Subcutaneous abdominal adipose tissue (tissue), 5 donors: ENCODE results near the gene STAG3.

Experiments used
- H3K27ac ChIP-seq: one replicate; pipeline ENCODE4 v1.7.0; 2013; ENCODE audit warnings: low read depth, mild to moderate bottlenecking, inconsistent platforms, low read length, moderate library complexity
- H3K27me3 ChIP-seq, 5 donors: one replicate each; pipeline ENCODE4 v1.7.0; 2013; ENCODE audit warnings: low read length in 5 of 5, inconsistent platforms in 1 of 5; ENCODE audit not compliant: control insufficient read depth in 5 of 5, insufficient read depth in 4 of 5
- H3K36me3 ChIP-seq, 5 donors: one replicate each; pipeline ENCODE4 v1.7.0; 2013; ENCODE audit warnings: low read length in 5 of 5; ENCODE audit not compliant: control insufficient read depth in 5 of 5, insufficient read depth in 5 of 5
- H3K4me1 ChIP-seq, 5 donors: one replicate each; pipeline ENCODE4 v1.7.0; 2013; ENCODE audit warnings: low read length in 5 of 5, mild to moderate bottlenecking in 3 of 5, moderate library complexity in 1 of 5; ENCODE audit not compliant: control insufficient read depth in 5 of 5, insufficient read depth in 5 of 5
- H3K4me3 ChIP-seq, 5 donors: one replicate each; pipeline ENCODE4 v1.7.0; 2013; ENCODE audit warnings: low read length in 5 of 5, low read depth in 1 of 5
- H3K9ac ChIP-seq, 5 donors: one replicate each; pipeline ENCODE4 v1.7.0; 2013; ENCODE audit warnings: low read length in 5 of 5, mild to moderate bottlenecking in 4 of 5, moderate library complexity in 3 of 5
- H3K9me3 ChIP-seq, 5 donors: one replicate each; pipeline ENCODE4 v1.7.0; 2013; ENCODE audit warnings: low read length in 5 of 5; ENCODE audit not compliant: control insufficient read depth in 5 of 5
- donor health status: healthy.
- donor health status: healthy.
- donor health status: healthy.
- donor health status: healthy.
- donor health status: healthy.

Gene STAG3

DNA sequence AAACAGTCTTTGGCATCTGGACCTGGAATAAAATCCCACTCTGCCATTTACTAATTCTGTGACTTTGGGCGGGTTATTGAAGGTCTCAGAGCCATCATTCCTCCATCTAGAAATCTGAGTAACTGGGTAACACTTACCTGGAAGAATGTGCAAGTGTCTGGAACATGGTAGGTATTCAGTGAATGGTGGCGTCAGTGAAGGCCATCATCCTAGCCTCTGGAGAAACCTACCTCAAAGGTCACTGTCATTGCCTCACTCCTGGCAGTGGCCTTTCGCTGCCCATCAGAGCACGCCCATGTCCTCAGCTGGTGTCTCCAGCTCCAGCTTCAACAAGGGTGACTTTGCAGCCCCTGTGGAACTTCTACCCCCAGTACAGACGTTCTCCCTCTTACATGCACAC lies 13.8 kb upstream of the STAG3 start:
- Histone ChIP-seq H3K27ac (no peak overlapping the region), H3K9ac (no peak overlapping the region), H3K4me3 (no peak overlapping the region), H3K36me3 (no peaks in the 10 kb centered on the region), H3K27me3 (peaks cover 0 to 18% (median 15%) of the 10 kb centered on the region in 5 donors), H3K9me3 (no peaks in the 10 kb centered on the region), H3K4me1 (peaks cover 0 to 29% (median 27%) of the 10 kb centered on the region in 5 donors)

GRCh38 chr7:100166317-100166940 lies 11.3 kb upstream of the STAG3 start:
- H3K4me3 ChIP-seq, result no peak overlapping the region
- H3K27me3 ChIP-seq, result peaks cover 3 to 31% (median 20%) of the 10 kb centered on the region in 5 donors
- H3K27ac ChIP-seq, result no peak overlapping the region
- H3K4me1 ChIP-seq, result peaks cover 0 to 30% (median 24%) of the 10 kb centered on the region in 5 donors
- H3K9me3 ChIP-seq, result no peaks in the 10 kb centered on the region
- no peak overlapping the region for H3K9ac ChIP-seq
- no peaks in the 10 kb centered on the region for H3K36me3 ChIP-seq

DNA sequence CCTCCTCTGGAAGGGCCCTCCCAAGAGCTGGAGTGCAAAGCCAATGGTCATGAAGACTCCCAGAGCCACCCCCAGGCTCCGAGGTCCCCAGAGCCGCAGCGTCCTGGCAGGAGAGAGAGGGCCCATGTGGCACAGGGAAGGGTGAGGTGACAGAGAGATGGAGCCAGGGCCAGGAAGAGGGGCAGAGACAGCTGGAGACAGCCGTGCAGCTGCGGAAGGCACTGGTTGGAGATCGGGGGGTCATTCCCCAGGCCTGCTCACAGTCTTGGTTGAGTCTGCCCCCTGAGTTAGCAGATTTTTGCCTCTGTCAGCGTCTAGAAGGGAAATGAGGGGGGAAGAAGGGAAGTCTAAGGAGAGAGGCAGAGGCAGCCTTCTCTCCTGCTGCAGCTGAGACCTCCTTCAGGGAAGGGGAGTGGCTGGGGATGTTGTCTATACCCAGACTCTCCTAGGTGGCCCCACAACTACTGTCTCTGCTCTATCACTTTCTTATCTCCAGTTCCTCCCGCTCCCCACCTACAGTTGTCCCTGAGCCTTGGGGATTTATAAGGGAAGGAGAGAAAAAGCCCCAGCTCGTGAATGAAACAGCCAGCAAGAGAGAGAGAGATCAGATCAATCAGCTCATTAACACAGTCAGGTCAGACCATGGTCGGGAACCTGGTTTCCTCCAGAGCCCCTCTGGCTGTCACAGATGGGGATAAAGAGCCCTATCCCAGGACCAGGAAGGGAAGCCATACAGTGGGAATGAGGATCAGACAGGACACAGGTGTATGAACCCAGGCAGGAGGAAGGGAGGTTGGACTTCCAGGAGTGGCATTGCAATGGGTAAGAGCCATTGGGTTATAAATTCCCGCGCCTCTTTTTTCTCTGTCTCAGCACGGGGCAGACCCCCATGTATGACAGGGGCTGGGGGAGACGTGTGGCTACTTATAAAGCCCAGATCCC lies 10.5 kb upstream of the STAG3 start:
- Histone ChIP-seq H3K4me1 (peaks cover 0 to 34% (median 24%) of the 10 kb centered on the region in 5 donors), H3K4me3 (peak overlapping the region; percentile 23 to 78 (median 69)), H3K36me3 (no peaks in the 10 kb centered on the region), H3K9me3 (no peaks in the 10 kb centered on the region), H3K9ac (peak overlapping the region in 1 of 5 donors; percentile 52), H3K27me3 (peaks cover 9 to 37% (median 26%) of the 10 kb centered on the region in 5 donors), H3K27ac (no peak overlapping the region)

- Histone ChIP-seq H3K9ac (peak overlapping the region; percentile 8 to 70 (median 50)), H3K27me3 (peaks cover 9 to 37% (median 26%) of the 10 kb centered on the region in 5 donors), H3K4me1 (peaks cover 0 to 34% (median 24%) of the 10 kb centered on the region in 5 donors), H3K36me3 (no peaks in the 10 kb centered on the region), H3K27ac (no peak overlapping the region), H3K4me3 (peak overlapping the region; percentile 57 to 78 (median 69)), H3K9me3 (no peaks in the 10 kb centered on the region)
Measured at GRCh38 chr7:100167912-100168323, 9.8 kb upstream of the STAG3 start.

DNA sequence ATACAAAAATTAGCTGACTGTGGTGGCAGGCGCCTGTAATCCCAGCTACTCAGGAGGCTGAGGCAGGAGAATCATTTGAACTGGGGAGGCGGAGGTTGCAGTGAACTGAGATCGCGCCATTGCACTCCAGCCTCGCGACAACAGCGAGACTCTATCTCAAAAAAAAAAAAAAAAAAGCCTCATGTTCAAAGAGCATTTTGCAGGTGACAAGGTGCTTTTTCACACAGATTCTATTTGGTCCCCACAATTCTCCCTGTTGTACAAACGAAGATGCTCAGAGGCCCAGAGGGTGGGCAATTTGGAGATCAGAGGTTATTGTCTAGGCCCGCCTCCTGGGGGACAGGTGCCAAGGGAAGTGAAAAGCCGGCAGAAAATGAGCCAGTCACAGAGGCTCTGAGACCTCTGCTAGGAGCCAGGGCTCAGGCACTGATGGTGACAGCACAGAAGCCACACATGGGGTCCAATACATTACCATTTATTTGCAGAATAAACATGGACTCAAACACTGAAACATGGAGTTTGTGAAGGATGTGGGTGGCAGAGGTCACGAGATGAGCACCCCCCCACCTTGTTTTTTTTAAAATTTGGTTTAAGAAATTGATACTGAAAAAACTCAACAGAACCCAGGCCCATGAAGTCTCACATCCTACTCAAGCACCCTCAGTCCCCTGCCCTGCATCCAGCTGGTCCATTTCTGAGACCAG lies 8.4 kb upstream of the STAG3 start:
- Histone ChIP-seq H3K27ac (no peak overlapping the region), H3K9me3 (no peaks in the 10 kb centered on the region), H3K36me3 (no peaks in the 10 kb centered on the region), H3K4me1 (peaks cover 0 to 34% (median 24%) of the 10 kb centered on the region in 5 donors), H3K4me3 (no peak overlapping the region), H3K27me3 (peaks cover 9 to 40% (median 26%) of the 10 kb centered on the region in 5 donors), H3K9ac (no peak overlapping the region)

GRCh38 chr7:100170101-100170897 lies 7.4 kb upstream of the STAG3 start:
- H3K36me3 ChIP-seq, result no peaks in the 10 kb centered on the region
- peaks cover 9 to 40% (median 26%) of the 10 kb centered on the region in 5 donors for H3K27me3 ChIP-seq
- no peak overlapping the region for H3K27ac ChIP-seq
- H3K4me1 ChIP-seq, result peaks cover 0 to 34% (median 24%) of the 10 kb centered on the region in 5 donors
- H3K9ac ChIP-seq, result no peak overlapping the region
- no peak overlapping the region for H3K4me3 ChIP-seq
- H3K9me3 ChIP-seq, result no peaks in the 10 kb centered on the region

DNA sequence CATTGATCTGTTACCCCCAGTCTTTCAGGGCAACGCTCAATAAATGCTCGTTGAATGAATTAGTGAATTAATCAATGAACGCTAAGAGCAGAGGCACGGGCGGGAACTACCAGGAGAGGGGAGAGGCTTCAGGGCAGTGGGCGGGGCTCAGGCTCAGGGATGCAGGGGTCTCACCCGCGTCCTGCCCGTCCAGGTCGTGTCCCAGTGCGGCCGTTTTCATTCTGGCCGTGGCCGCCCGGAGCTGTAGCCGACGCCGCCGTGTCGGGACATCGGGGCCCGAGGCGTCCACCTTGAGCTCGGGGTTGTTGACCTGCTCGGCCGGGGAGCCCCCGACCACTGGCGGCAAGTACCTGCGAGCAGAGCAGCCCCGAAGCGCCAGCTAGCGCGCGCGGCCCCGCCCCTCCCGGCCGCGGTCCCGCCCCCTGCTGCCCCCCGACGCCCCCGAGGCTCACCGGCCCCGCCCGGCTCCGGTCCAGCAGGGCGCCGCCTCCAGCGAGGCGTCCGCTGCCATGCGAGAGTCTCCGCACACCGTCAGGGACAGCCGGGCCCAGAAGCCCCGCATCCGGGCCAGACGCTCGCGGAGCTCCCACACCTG lies 6.5 kb upstream of the STAG3 start:
- Histone ChIP-seq H3K9me3 (no peaks in the 10 kb centered on the region), H3K9ac (no peak overlapping the region), H3K4me3 (peak overlapping the region in 2 of 5 donors; percentile 22 to 37), H3K4me1 (peaks cover 0 to 34% (median 24%) of the 10 kb centered on the region in 5 donors), H3K36me3 (no peaks in the 10 kb centered on the region), H3K27me3 (peaks cover 9 to 38% (median 24%) of the 10 kb centered on the region in 5 donors), H3K27ac (no peak overlapping the region)

DNA sequence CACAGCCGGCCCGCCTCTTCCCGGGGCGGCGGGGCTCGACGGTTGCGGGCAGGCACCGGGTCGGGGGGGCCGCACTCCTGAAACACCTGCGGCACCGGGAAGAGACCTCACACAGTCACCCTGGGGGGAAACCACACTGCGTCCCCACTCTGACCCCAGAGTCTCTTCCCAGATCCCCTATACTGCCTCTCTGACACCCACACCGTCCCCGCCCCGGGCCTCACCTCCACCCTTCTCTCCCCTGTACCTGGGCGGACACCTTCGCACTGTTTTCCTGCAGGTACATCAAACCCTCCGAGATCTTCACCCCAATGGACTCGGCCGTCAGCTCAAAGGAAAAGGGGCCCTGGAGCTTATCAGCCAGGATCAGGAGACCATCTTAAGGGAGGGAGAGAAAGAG lies 5.9 kb upstream of the STAG3 start:
- Histone ChIP-seq H3K9ac (no peak overlapping the region), H3K9me3 (no peaks in the 10 kb centered on the region), H3K27me3 (peaks cover 6 to 31% (median 18%) of the 10 kb centered on the region in 5 donors), H3K36me3 (no peaks in the 10 kb centered on the region), H3K27ac (no peak overlapping the region), H3K4me1 (peaks cover 0 to 29% (median 21%) of the 10 kb centered on the region in 5 donors), H3K4me3 (no peak overlapping the region)
